ENCODE measurements around the gene RFC2.

The RFC2 gene

DNA sequence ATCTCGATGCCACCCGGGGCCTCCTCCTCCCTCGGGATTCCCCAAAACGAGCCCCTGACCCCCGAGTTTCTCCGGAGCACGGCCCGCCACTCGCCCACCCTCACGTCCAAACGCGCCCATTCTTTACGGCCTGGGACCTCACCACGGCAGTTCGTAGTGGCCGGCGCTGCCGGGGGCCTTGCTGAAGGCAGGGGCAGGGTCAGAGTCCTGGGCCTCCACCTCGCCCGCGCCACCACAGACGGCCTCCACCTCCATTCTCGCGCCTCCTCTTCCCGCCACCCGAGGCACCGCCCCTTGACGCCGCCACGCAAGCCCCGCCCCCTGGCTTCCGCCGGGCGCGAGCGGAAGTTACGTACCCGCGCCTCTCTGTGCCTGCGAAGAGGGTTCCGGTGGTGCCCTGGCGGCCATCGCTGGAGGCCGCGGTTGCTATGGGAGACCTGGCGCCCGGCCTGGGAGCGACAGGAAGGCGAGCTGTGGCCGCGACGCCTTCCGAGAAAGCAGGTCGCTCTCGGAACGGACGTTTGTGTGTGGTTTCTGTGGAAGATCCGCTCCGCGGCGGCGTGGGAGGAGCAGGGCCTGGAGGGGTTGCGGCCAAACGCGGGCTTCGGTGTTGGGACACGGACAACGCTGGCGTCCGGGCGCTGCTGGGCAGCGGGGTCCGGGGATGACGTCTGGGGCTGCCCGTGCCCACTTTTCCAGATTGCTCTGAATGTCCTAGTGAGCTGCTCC, at the start of gene RFC2:
Gene RFC2, minus strand, starts transcription at position 271 of the 729 bp plus-strand sequence. Its CDS starts 16 bp downstream, at position 255.
- peak; percentile 99 for DNase-seq

DNA sequence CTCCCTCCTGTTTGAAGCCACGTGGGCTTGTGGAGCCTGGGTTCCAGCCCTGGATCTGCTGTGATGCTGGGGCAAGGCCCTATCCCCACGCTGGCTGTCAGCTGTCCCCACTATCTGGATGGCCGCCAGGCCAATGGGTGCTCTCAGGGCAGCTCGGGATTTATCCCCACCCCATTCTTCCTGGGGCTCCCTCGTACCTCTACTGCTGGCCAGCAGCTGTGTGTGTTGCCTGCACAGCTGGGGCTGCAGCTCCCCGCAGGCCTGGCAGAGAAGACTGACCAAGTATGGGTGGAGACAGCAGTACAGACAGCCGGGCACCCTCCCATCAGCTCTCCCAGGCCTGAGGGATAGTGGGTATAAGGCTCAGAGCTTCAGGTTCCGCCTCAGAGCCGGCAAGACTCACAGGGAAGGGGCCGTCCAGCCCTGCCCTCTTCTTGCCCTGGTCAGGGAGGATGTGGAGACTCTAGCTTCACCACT, 48.6 kb upstream of the RFC2 start:
- DNase-seq, result no peak

DNA sequence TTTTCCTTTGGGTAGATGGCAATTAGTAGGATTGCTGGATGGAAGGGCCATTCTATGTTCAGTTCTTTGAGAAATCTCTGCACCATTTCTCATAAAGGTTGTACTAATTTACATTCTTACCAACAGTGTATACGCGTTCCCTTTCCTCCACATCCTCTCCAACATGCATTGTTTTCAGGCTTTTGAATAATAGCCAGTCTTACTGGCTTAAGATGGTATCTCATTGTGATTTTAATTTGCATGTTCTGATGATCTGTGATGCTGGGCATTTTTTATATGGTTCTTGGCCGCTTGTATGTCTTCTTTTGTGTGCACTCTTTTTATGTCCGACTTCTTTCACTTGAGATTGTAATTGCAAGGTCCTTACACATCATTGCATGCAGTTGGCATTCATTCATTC, 46.7 kb upstream of the RFC2 start:
- DNase-seq, result no peak

DNA sequence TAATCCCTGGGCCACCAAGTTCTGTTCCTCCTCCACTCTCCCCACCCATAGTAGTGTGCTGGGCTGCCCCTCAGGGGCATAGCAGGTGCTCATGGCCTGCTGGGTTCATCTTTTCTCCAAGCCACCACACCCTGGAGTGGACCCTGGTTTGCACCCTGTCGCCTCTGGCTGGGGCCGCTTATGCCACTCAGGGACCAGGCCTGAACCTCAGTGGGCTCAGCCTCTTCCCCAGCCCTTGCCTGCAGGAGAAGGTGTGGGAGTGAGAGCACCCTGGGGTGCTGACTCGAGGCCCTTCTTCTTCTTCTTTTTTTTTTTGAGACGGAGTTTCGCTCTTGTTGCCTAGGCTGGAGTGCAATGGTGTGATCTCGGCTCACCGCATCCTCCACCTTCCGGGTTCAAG, 45.2 kb upstream of the RFC2 start:
- DNase-seq, result no peak

DNA sequence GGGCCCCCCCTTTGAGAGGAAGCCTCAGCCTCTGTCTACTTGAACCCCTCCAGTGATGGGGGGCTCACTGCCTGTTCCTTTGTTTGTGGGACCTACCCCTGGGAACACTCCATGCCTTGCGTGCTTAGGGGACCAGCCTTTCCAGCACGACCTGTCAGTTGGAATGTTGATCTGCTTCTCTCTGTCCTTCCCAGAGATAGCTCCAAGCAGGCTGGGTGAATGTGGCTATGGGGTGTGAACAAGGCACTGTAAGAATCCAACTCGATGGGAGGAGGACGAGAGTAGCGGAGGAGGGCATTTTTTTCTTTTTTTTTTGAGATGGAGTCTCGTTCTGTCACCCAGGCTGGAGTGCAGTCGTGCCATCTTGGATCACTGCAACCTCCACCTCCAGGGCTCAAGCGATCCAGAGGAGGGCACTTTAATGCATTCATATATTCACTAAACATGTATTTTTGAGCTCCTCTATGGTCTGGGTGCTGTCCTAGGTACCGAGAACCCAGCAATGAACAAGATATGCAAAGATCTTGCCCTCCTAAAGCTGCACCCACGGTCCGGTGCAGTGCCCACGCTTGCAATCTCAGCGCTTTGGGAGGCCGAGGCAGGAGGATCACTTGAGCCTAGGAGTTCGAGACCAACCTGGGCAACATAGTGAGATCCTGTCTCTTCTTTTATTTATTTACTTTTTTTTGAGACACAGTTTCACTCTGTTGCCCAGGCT, 43.5 kb upstream of the RFC2 start:
- no peak for DNase-seq

DNA sequence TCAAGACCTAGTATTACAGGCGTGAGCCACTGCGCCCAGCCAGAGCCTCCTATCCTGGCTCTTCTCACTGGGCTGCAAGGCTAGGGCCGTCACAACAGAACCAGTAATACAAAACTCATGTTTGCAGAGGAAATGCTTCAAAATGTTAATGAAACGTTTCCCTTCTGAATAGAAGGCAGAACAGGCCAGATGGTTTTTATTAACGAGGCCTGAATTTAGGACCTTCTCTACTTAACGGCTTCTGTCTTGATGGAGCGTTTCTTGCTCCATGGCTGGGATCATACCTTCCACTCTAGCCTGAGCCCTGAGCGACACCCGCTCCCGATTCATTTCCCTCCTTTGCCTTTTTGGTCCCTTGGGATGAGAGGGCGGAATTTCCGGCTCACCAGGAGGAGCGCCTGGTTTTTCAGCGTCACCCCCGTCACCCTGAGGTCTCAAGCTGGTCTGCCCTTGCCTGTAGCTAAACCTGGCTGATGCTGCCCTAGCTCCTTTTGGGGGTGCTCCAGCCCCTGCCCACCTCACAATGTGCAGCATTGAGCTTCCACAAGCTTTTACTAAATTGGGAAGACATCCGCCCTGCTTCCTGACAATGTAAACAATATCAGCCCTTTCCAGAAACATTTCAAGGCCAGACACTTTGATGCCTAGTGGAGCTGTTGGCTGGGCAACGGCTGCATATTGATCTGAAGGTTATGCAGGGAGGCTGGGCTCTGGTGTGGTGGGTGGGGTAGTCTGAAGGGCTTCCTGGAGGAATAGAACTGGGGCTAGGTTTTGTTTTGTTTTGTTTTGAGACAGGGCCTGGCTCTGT, 40.2 kb upstream of the RFC2 start:
- no peak for DNase-seq

DNA sequence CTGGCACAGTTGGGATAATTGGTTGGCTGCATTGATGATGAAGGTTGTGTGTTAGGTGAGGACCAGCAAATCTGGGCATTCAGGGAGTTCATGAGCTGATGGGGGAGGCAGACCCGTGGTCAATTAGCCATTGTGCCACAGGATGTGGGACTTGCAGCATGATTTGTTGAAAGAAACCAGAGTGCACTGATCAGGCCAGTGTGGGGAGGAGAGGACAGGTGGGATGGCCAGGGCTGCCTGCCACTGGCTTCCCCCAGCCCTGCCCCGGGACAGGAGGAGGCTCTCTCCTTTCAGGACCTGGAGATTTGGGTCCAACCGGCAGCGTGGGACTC, 39.3 kb upstream of the RFC2 start:
- DNase-seq, result no peak

DNA sequence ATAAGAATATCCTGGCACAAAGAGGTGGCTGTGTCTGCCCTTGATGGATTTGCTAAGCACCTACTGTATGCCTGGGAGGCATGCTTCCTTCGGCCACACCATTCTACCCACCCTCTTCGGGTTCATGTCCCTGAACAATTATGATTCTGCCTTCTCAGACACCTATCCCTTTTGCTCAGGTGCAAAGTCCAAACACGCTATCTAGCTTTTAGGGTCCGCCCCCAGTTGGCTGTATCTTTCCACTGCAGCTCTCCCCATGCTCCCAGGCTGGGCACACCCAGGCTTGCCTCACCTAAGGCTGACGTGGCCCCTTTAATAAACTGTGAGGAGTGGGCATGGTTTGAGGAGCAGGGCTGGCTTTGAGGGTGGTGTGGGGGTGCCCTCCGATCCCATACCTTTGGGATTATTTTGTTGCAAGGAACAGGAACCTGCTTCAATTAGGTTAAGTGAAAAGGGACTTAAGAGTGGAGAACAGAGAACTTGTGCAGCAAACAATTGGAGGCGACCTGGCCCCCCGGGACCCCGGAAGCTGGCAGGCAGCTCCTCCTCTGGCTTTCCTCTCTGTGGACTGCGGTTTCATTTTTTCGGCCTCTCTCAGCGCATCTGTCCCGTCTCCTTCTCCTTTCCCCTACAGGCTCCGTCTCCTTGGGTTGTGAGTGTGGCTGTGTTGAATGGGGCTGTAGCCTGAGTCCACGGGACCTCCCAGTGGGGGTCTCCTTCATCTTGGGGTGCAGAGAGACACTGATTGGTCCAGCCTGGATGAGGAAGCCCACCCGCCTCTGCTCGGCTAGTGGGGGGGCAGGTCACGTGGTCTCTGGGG, 38.8 kb upstream of the RFC2 start:
- no peak for DNase-seq

DNA sequence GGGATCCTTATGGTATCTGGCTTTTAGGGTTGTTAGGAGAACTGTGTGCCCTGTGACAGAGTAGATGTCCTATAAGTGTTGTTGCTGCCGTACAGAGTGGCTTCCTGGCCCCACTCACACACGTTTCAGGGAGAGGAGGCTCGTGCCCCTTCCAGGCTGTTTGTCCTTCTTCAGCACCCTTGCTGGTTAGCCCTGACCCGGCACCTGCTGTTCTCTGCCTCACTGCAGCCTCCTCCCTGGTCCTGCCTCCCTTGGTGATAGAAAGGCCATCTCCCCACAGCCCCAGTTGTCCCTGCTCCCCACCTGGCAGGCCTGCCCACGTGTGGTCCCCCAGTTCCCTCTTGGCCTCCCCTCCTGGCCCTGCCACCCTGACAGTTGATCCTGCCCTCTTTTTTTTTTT, 37.3 kb upstream of the RFC2 start:
- DNase-seq, result no peak

DNA sequence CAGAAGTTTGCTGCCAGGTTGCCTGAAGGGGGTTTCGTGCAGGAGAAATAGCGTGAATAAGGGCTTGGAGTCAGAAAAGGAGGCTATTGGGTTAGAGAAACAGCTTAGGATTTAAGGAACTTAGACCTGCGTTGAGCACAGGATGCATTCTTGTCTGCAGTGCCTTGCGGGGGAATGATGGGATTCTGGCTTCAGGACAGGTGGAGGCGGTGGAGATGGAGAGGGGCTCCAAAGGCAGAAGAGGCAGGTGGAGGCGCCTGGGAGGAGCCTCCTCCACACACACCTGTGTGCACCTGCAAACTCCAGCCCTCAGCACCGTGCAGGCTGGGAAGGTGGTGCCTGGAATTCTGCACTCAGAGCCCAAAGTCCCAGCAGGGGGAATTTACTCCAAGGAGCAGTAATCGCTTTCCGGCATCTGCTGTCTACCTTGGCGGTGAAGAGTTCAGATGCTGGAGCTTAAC, 36.8 kb upstream of the RFC2 start:
- no peak for DNase-seq

DNA sequence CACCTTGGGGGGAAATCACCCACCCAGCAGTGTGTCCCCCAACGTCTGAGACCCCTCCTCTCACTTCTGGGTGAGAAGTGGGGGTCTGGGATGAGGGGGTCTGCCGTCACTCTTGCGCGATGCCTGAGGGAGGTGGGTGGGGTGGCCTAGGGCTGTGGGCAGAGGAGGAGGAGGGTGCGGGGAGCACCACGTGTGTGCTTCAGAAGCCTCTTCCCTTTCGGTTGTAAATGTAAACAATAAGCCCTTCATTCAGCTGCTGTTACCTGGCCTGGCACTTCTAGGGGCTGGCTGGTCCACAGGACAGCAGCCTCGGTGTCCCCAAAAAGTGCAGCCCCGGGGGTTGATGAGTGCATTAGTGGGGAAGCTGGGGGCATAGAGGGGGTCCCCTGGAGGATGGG, 36.4 kb upstream of the RFC2 start:
- DNase-seq, result no peak

DNA sequence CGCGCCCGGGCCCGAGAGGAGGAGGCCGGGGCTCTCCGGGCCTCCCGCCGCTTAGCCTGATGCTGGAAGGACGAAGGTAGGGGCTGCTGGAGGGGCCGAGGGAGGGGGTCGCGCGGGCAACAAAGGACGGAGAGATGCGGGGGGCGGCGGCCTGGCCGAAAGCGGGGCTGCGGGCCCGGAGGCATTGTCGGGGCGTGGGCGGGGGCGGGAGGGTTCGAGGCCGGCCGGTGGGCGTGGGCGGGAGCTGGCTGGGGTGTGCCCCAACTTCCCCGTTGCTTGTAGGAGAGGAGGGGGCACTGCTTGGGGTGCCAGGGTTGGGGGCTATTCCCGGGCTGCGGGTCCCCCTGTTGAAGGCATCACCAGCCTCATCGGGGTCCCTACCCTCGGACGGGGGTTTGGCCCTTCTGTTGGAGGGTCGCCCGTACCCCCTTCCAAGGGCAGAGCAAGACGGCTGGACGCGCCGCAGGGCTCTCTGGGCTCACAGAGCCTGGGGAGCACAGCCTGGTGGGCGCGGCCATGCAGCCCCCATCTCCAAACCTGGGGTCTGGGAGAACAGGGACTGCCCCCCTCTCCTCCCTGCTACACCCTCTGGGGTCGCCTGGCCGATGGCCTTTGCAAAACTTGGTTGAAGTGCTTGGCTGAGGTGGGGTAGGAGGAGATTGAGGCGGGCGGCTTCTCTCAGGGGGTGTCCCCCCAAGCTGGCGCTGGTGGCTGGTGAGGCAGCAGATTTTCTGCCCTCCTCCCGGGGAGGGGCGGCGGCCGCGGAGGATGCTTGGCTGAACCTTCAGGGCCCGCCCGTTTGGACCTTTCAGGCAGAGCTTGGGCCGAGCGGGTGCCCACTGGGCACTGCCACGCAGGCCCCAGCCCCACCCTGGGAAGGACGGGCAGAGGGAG, 35.7 kb upstream of the RFC2 start:
- DNase-seq, result peak; percentile 59

DNA sequence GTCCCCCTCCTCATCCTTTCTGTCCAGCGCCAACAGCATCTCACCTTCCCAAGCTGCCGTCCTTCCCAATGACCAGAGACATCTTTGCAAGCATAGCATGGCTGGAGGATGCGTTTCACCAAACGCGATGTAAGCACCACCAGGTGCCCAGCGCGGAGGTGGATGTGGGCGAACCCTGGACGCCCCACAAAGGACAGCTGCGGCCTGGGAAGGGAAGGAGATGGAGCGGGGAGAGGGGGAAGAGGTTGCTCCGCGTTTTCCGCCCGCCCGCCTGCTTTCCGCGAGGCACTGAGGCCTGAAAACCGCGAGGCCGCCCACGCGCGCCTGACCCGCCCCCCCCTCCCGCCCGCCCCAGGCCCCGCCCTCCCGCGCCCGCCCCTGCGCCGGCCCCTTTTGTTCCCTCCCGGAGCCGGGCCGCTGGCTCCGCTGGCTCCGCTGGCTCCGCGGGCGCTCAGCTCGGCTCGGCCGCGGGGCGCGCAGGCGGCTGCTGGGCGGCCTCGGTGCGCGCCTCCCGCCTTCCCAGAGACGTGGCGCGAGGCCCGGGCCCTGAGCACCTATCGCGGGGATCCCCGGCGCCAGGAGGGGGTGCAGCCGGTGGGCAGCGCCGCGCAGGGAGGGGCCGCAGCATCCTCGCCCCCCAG, 34.9 kb upstream of the RFC2 start, which contains the start of gene CLIP2:
Gene CLIP2, plus strand, starts transcription at position 390 of the 641 bp plus-strand sequence. CDS start 28,140 bp downstream, outside the sequence.
- DNase-seq, result peak; percentile 86

DNA sequence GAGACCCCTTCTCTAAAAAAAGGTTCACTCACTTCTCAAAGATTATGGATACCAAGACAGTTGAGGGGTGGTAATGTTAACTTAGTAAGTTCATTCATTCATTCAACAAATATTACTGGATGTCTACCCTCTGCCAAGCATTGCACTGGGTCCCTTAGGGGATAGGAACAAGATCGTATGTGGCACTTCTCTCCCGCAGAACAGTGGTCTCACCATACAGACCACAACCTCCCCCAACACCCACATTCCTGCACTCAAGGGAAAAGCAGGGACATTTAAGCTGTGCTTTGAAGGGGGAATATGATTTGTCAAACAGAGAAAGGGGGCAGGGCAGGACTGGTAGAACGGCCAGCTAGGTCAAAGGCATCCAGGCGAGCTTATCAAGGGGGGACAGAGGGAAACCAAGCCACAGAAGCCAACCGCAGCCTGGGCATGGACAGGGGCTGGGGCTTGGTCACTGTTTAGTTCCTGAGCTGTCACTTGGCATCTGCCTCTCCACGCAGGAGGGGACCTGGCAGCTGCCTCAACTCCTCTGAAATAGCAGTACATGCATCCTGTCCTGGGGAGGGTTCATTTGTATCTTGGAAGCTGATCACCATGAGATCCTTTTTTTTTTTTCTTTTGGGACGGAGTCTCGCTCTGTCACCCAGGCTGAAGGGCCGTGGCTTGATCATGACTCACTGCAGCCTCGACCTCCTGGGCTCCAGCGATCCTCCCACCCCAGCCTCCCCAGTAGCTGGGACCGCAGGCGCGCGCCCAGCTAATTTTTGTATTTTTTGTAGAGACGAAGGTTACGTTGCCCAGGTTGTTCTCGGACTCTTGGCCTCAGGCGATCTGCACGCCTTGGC, 34.1 kb upstream of the RFC2 start:
- no peak for DNase-seq

DNA sequence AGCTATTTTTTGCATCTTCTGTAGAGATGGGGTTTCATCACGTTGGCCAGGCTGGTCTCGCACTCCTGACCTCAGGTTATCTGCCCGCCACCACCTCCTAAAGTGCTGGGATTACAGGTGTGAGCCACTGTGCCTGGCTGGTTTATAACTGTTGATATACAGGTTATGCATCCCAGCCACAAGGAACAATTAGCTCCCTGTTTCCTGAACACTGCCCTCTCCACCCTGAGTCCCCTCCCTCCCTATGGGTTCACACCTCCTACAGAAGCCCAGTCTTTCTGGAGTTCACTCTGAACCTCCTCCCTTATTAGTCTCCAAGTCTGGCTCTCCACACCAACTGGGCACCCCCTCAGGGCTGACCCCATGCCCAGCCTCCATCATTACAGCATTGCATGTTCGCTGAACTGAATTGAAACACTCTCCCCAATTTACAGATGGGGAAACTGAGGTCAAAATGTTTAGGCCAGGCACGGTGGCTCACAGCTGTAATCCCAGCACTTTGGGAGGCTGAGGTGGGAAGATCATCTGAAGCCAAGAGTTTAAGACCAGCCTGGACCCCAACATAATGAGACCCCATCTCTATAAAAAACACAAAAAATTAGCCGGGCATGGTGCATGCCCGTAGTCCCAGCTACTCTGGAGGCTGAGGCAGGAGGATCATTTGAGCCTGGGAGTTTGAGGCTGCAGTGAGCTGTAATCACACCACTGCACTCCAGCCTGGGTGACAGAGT, 33.3 kb upstream of the RFC2 start:
- no peak for DNase-seq

DNA sequence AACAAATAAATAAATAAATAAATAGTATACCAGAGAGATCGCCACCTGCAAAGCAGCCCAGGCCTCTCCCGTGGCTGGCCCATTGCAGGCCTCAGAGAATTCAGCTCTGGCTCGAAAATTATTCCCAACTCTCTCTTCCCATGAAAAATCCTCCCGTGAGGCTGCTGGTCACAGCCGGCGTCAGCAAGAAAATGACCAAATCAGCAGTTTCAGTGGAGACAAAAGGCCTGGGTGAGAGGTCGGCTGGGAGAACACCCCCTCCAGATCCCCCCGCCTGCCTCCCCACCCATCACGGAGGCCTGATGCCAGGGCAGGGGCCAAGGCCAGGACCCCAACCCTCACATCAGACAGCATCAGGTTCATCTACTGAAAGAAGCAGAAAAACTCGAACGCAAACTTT, 31.9 kb upstream of the RFC2 start:
- no peak for DNase-seq

DNA sequence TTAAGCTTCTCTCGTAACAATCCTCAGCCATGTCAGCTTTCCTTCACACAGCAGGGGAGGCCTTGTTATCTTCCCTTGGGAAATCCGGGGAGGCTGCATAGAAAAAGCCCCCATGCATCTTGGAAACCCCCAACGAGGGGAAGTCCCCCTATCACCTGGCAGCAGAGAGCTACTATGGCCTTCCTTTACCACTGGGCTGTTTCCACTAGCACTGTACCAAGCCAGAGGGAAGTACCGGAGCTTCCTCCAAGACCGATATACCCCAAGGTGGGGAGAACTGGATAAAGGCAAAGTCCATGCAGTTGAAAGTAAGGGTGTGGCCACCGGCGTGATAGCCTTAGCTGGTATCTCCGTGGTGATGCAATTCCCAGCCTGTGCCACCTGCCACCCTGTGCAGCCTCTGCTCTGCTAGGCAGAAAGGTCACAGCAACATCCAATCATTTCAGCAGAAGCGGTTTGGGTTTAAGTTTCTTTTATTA, 30.6 kb upstream of the RFC2 start:
- no peak for DNase-seq

DNA sequence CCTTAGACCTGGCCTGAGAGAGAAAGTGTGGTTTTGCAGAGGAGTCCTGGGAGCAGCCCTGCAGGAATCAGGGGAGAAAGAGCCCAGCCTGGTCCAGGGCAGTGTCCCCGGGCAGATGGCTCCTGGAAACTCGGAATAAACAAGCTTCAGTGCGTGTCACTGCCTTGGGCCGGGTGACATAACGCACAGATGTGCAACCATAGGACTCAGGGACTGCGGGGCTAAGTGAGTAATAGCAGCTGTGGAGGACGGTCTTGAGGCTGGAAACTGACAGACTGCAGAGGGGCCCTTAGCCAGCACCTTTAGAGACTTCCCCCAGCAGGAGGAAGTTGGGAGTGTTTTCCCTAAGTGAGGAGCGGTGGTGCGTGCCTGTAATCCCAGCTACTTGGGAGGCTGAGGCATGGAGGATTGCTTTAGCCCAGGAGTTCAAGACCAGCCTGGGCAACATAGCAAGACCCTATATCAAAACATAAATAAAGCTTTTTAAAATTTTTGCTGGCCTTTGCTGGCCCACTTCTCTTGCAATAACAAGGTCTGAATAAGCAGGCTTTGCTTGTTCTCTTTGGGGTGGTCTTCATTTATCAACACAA, 29.8 kb upstream of the RFC2 start:
- DNase-seq, result no peak
